Hematopoietic multipotent progenitor cell treated with erythropoietin and hydrocortisone succinate and interleukin-3 and kit ligand, for 17 days (in vitro differentiated cells): ENCODE measurements around the gene DUSP12.
"Not testable (repeated sequence)": the region's sequence is repeated elsewhere in the genome, so short reads cannot be mapped to it uniquely, and the experiment has no call there.

Source experiments
- DNase-seq: peaks from one replicate; pipeline ENCODE4 v3.0.0-alpha.2; 2015; ENCODE audit warnings: low spot score

The DUSP12 gene, protein sequence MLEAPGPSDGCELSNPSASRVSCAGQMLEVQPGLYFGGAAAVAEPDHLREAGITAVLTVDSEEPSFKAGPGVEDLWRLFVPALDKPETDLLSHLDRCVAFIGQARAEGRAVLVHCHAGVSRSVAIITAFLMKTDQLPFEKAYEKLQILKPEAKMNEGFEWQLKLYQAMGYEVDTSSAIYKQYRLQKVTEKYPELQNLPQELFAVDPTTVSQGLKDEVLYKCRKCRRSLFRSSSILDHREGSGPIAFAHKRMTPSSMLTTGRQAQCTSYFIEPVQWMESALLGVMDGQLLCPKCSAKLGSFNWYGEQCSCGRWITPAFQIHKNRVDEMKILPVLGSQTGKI

GRCh38 chr1:161749509-161750407 lies at the start of gene DUSP12:
TSS of gene DUSP12 (plus strand) at chr1:161749786. CDS start at chr1:161749802, 16 bp downstream.
- DNase-seq, result peak; percentile 86

- no peak for DNase-seq
These were observed 47.3 kb upstream of the DUSP12 start for GRCh38 chr1:161702250-161702649.

DNA sequence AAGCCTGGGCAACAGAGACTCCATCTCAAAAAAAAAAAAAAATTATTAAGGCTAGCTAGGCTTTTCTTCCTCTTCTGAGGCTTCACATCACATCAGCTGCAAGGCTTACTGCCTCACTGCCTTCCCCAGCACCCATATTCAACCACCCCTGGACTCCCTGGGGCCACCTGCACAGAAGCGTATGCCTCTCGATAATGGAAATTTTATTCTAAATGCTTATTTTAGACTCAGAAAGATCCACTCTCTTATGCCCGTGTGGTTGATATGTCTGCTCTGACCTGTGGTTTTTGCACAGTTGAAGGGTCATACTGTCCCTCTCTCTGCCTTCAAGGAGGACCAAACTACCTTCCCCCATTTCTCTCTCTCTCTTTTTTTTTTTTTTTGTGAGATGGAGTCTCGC lies 44.0 kb upstream of the DUSP12 start:
- no peak for DNase-seq

GRCh38 chr1:161706113-161706481 lies 43.5 kb upstream of the DUSP12 start:
- DNase-seq, result no peak

GRCh38 chr1:161706482-161707347 lies 42.9 kb upstream of the DUSP12 start, which contains the start of gene FCRLA:
TSS of gene FCRLA (plus strand) at chr1:161707229. CDS start at chr1:161707265, 36 bp downstream.
- DNase-seq, result no peak

DNA sequence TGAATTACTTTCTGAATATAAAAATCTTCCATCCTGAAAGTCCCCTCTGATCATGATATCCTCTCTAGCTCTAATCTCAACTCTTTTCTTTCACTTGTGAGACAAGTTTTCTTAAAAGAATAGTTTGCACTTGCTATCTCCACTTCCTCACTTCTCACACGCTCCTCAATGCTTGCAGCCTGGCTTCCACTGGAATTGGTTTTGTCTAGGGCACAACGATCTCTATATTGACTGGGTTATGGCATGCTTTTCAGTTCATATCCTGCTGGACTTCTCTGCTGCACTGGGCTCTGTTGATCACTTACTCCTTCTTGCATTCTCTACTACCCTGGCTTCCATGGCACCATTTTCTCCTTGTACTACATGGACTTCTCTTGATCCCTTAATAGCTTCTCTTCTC lies 42.1 kb upstream of the DUSP12 start:
- DNase-seq, result no peak

DNA sequence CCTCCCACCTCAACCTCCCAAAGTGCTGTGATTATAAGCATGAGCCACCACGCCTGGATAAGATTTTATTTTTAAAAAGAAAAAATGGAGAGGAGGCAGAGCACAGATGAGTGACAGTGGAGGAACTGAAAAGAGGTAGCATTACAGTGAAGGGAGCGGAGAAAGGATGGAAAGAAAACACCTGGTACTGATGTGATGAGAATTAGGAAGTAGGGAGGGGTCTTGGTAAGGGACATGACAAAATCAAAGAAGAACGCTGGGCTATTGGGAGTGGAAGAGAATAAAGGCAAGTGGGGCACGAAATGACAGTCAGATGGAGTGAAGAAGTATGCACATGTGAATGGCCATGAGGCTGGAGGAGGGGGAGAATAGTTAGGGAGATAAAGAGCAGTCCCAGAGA lies 40.2 kb upstream of the DUSP12 start:
- DNase-seq, result no peak

- DNase-seq, result no peak
These were observed 39.0 kb upstream of the DUSP12 start for GRCh38 chr1:161710560-161710959.

GRCh38 chr1:161718559-161719324 lies 30.8 kb upstream of the DUSP12 start:
- DNase-seq, result no peak

DNA sequence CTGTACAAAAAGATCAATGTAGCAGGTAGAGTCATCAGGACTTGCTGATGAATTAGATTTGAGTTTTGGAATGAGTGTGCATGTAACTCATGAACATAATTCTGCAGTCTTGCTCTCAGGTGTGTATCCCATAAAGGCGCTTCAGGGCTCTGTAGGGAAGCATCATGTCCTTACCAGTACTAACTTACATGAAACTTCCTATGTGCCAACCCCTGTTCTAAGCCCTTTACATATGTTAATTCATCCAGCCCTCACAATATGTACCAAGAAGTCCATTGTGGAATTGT lies 30.3 kb upstream of the DUSP12 start:
- no peak for DNase-seq

- DNase-seq, result no peak
These were observed 29.2 kb upstream of the DUSP12 start for GRCh38 chr1:161720422-161720821.

- DNase-seq, result no peak
These were observed 28.4 kb upstream of the DUSP12 start, which contains the start of gene FCRLB for GRCh38 chr1:161720956-161721737. TSS of gene FCRLB (plus strand) at chr1:161721544. CDS start at chr1:161722673, 1,129 bp downstream.

- DNase-seq, result no peak
These were observed 27.7 kb upstream of the DUSP12 start for GRCh38 chr1:161721738-161722343.

DNA sequence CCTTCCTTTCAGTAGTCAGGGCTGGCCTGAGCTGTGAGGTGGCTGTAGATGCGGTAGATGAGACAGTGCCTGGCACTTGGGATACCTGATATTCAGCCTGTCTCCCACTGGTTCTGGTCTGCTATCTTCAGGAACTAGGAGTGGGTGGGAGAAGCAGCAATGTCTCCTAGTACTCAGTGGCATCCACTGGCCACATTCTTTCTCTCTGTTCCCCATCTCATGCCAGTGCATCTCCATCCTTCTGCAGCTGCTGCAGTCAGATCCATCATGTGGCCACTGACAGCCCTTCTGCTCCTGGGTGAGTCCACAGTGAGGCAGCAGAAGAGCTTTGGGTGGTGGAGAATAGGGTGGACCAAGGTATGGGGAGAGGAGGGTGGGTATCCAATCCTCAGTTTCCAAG lies 27.2 kb upstream of the DUSP12 start:
- no peak for DNase-seq

- DNase-seq, result no peak
These were observed 26.0 kb upstream of the DUSP12 start for GRCh38 chr1:161723459-161724141.

DNA sequence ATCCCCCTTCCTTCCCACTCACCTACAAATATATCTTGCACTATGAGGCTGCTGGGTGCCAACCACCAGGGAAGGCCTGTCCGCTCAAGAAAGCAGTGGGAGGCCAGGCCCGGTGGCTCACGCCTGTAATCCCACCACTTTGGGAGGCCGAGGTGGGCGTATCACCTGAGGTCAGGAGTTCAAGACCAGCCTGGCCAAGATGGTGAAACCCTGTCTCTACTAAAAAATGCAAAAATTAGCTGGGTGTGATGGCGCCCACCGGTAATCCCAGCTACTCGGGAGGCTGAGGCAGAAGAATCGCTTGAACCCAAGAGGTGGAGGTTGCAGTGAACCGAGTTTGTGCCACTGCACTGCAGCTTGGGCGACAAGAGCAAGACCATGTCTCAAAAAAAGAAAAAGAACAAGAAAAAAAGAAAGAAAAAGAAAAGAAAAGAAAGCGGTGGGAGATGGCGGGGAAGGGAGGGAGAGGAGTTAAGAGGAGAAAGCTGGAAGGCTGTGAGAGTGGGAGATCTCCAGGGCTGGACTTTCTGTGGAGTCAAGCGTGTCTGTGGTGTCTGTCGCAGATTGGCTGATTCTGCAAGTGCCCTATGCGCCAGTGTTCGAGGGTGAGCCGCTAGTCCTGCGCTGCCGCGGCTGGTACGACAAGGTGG lies 24.2 kb upstream of the DUSP12 start:
- DNase-seq, result not testable (repeated sequence)

- DNase-seq, result no peak
These were observed 23.6 kb upstream of the DUSP12 start for GRCh38 chr1:161725908-161726472.

- DNase-seq, result peak; percentile 38
These were observed 22.9 kb upstream of the DUSP12 start for GRCh38 chr1:161726473-161727255.
